ENCODE results near the gene LPAR1. TPM values are rescaled to one million over a fixed set of nuclear protein-coding genes. Genes with fewer than 3 reads are reported as not detected.

The LPAR1 gene
- total and polyA plus RNA-seq, 9 of the 15 experiments (the other 6 are each of a cell fraction or from before 2014, with no cell fraction given), result 0.13 TPM; not detected in 8

DNA sequence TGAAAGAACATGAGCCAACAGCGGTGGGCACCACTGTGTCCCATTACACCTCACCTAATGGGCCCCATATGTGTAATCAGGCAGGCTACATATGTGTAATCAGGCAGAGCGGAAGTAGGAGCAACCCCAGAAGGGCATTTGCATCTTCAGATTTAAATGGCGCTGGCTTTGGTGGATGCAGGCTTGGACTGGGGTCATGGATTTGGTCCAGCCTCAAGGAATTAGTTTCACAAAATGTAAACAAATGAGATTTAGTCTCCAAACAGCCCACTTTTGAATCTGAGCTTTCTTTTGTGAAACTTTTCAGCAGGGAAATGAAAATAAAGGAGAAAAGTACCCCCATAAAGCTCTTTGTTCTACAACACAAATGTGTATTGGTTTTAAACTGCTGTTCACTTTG is 161.3 kb downstream of the LPAR1 start (continued):
- no peak for TF ChIP-seq CBX1 (IDR thresholded peaks at IDR 0.05; ENCODE audit: low read depth)
- TF ChIP-seq STAT5A (IDR thresholded peaks at IDR 0.05; ENCODE audit: borderline replicate concordance, low read length), result no peak
- no peak for TF ChIP-seq ZBTB11 (CRISPR knock-in tag; IDR thresholded peaks at IDR 0.05)
- TF ChIP-seq ZNF76 (CRISPR knock-in tag; IDR thresholded peaks at IDR 0.05; ENCODE audit: borderline replicate concordance), result no peak
- no peak for TF ChIP-seq RBM39 (optimal IDR thresholded peaks at IDR 0.05; ENCODE audit: low read depth, low read length)
- no peak for TF ChIP-seq BHLHE40 (IDR thresholded peaks at IDR 0.05; ENCODE audit: low read length)
- no peak for TF ChIP-seq ZNF785 (CRISPR knock-in tag; IDR thresholded peaks at IDR 0.05)
- TF ChIP-seq, protein P1, sequence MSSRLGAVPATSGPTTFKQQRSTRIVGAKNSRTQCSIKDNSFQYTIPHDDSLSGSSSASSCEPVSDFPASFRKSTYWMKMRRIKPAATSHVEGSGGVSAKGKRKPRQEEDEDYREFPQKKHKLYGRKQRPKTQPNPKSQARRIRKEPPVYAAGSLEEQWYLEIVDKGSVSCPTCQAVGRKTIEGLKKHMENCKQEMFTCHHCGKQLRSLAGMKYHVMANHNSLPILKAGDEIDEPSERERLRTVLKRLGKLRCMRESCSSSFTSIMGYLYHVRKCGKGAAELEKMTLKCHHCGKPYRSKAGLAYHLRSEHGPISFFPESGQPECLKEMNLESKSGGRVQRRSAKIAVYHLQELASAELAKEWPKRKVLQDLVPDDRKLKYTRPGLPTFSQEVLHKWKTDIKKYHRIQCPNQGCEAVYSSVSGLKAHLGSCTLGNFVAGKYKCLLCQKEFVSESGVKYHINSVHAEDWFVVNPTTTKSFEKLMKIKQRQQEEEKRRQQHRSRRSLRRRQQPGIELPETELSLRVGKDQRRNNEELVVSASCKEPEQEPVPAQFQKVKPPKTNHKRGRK (tag; IDR thresholded peaks at IDR 0.05), result no peak
- no peak for TF ChIP-seq NCOA6 (IDR thresholded peaks at IDR 0.05)
- no peak for TF ChIP-seq ZFPM2 (CRISPR knock-in tag; IDR thresholded peaks at IDR 0.05)
- TF ChIP-seq CBX8 (IDR thresholded peaks at IDR 0.05; ENCODE audit: borderline replicate concordance, extremely low read depth, low read depth, low read length, poor library complexity, severe bottlenecking), result no peak
- TF ChIP-seq KDM4B (IDR thresholded peaks at IDR 0.05; ENCODE audit: borderline replicate concordance in 2 of 2, low read depth in 1 of 2), result no peak
- TF ChIP-seq ARID2 (IDR thresholded peaks at IDR 0.05), result no peak
- no peak for TF ChIP-seq CHAMP1 (IDR thresholded peaks at IDR 0.05)

Measured in K562 (cell line).